Urinary bladder (tissue), 4 donors: ENCODE measurements around the gene LRP1B. TPM values are rescaled to one million over a fixed set of nuclear protein-coding genes. Genes with fewer than 3 reads are reported as not detected.

Experiments used
- DNase-seq: peaks from one replicate; pipeline ENCODE4 v3.0.0-alpha.2; 2015; ENCODE audit errors: extremely low spot score
- H3K27ac ChIP-seq: one replicate; pipeline ENCODE4 v1.5.1; 2013; ENCODE audit warnings: low read depth, mild to moderate bottlenecking, moderate library complexity
- H3K36me3 ChIP-seq: one replicate; pipeline ENCODE4 v1.6.1; 2013; ENCODE audit warnings: mild to moderate bottlenecking, moderate library complexity; ENCODE audit not compliant: insufficient read depth
- H3K4me1 ChIP-seq: one replicate; pipeline ENCODE4 v1.6.1; 2013; ENCODE audit warnings: mild to moderate bottlenecking, moderate library complexity; ENCODE audit not compliant: insufficient read depth
- H3K4me3 ChIP-seq: one replicate; pipeline ENCODE4 v1.5.1; 2013; ENCODE audit warnings: low read depth, low read length
- WGBS: extraction: QIAGEN DNeasy Blood & Tissue Kit; methylation state at CpG from one replicate; pipeline ENCODE4 v1.1.7; 2013; 5-methylcytosine and 5-hydroxymethylcytosine counted together
- polyA plus RNA-seq: library from polyadenylated mRNA; stranded (reverse); fragments of 200-250 nt; gene quantifications from one replicate; pipeline ENCODE4 v1.2.3, GENCODE V29; 2013
- total RNA-seq: library from RNA; depleted of rRNA; stranded (reverse); fragments of >200 nt; gene quantifications from one replicate; pipeline ENCODE4 v1.2.3, GENCODE V29; 2014
- donor health status: healthy with polysubstance abuse.
- donor health status: healthy.

The LRP1B gene
- total and polyA plus RNA-seq, 2 donors = 0.05 to 13.3 TPM

DNA sequence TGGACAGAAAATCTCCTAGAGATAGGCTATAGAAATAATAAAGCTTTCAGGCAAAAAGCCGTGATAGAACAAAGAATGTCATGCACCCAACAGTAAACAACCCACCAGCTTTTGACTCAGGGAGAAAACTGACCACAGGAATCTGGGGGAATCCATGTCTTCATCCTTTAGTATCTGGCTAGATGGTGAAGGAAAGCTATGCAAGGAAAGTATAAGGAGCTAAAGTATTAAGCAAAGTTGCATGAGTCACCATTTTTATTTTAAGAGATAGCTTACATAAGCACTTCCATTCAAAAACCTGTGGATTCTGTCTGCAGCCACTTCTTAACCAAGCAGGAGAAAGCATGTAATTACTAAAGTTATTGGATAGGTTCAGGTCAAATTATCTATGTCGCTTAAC, 363.8 kb downstream of the LRP1B start:
- 64% methylated on average over 2 of the region's 2 CpGs for WGBS

DNA sequence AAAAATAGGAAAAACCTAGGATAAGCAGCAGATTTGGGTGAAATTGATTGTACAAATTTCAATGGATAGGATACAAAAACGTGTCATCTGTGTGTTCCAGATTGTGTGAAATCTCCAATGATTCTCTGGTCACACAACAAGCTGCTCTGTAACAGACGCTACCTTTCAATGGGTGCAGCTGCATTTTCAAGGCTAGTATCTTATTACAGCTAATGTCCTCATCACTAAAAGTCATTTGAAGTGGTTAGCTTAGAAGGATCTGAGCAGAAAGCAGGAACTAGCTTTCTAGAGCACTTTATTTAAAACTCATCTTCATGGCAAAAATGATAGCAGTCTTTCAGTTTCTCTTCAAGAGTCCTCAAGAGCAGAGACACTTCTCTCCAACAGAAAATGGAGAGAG, 364.6 kb downstream of the LRP1B start:
- H3K4me1 ChIP-seq = no peaks in the 10 kb centered on the region
- no peak overlapping the region for H3K27ac ChIP-seq
- no peak overlapping the region for H3K4me3 ChIP-seq
- DNase-seq = no peak
- H3K36me3 ChIP-seq = no peaks in the 10 kb centered on the region
- 55% methylated on average over 2 of the region's 2 CpGs for WGBS

More for the DNA sequence above, 363.8 kb downstream of the LRP1B start:
- DNase-seq = no peak
- Histone ChIP-seq H3K27ac (no peak overlapping the region), H3K36me3 (no peaks in the 10 kb centered on the region), H3K4me1 (no peaks in the 10 kb centered on the region), H3K4me3 (no peak overlapping the region)

GRCh38 chr2:141748616-141749015, 382.2 kb downstream of the LRP1B start:
- DNase-seq = no peak
- H3K27ac ChIP-seq = no peak overlapping the region
- WGBS = 76% methylated on average over 1 of the region's 1 CpG
- no peak overlapping the region for H3K4me3 ChIP-seq
- H3K4me1 ChIP-seq = no peaks in the 10 kb centered on the region
- no peaks in the 10 kb centered on the region for H3K36me3 ChIP-seq

DNA sequence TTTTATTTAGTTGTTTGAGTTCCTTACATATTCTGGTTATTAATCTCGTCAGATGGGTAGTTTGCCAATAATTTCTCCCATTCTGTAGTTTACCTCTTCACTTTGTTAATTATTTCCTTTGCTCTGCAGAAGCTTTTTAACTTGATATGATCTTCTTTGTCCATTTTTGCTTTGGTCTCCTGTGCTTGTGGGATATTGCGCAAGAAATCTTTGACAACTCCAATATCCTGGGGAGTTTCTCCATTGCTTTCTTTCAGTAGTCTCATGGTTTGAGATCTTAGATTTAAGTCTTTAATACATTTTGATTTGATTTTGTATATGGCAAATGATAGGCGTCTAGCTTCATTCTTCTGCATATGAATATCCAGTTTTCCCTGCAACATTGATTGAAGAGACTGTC, 389.2 kb downstream of the LRP1B start:
- H3K27ac ChIP-seq = no peak overlapping the region
- no peaks in the 10 kb centered on the region for H3K4me1 ChIP-seq
- WGBS = 66% methylated on average over 3 of the region's 3 CpGs
- H3K36me3 ChIP-seq = no peaks in the 10 kb centered on the region
- H3K4me3 ChIP-seq = no peak overlapping the region
- DNase-seq = no peak

- WGBS = 49% methylated on average over 3 of the region's 3 CpGs
- DNase-seq = no peak
- H3K27ac ChIP-seq = no peak overlapping the region
Measured at GRCh38 chr2:141737492-141738255, 393.1 kb downstream of the LRP1B start.

GRCh38 chr2:141736466-141736865, 394.4 kb downstream of the LRP1B start:
- 94% methylated on average over 2 of the region's 2 CpGs for WGBS
- no peak for DNase-seq
- Histone ChIP-seq H3K36me3 (no peaks in the 10 kb centered on the region), H3K27ac (no peak overlapping the region), H3K4me3 (no peak overlapping the region), H3K4me1 (no peaks in the 10 kb centered on the region)

More at GRCh38 chr2:141737492-141738255, 393.1 kb downstream of the LRP1B start:
- Histone ChIP-seq H3K36me3 (no peaks in the 10 kb centered on the region), H3K4me3 (no peak overlapping the region), H3K4me1 (no peaks in the 10 kb centered on the region)

DNA sequence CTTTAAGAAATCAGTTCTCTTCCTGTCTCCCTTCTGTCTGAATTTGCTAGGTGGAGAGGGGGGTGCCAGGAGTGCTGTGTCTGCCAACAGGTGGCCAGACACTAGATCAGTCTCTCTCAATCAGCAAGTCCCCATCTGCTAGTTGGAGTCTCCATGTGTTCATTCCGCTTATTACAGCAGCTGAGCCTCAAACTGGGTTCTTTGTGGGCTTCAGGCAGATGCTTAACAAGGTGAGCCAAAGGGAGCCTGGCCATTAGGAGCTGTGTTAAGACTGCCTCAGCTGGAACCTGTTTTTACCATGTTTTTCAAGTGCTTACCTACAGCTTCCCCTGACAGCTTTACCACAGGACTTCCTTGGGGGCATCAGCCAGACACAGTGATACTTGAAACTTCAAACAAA, 401.9 kb downstream of the LRP1B start:
- 91% methylated on average over 1 of the region's 1 CpG for WGBS
- no peak overlapping the region for H3K4me3 ChIP-seq

GRCh38 chr2:141728142-141728541, 402.7 kb downstream of the LRP1B start:
- Histone ChIP-seq H3K4me3 (no peak overlapping the region), H3K36me3 (no peaks in the 10 kb centered on the region), H3K27ac (no peak overlapping the region), H3K4me1 (no peaks in the 10 kb centered on the region)
- 76% methylated on average over 3 of the region's 3 CpGs for WGBS
- DNase-seq = no peak

More for the DNA sequence above, 401.9 kb downstream of the LRP1B start:
- no peak overlapping the region for H3K27ac ChIP-seq
- no peaks in the 10 kb centered on the region for H3K4me1 ChIP-seq
- no peaks in the 10 kb centered on the region for H3K36me3 ChIP-seq
- no peak for DNase-seq

DNA sequence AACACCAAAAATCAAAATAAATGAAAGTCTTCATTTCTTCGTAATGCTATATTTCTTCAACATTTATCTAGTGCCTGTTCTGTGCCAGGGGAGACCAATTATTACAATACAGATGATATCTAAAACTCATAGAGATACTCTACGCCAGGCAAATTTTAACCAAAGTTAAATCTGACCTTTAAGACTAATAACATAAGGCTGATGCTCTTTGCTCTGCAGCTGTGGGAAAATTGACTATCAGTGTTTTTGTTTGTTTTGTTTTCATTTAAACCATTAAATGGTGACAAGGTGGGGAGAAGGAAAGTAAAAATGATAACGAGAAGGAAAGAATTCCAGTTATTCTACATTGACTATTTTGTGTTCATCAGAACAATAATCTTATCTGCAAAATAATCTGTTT, 406.4 kb downstream of the LRP1B start:
- DNase-seq = no peak
- WGBS = 92% methylated on average over 3 of the region's 3 CpGs
- no peaks in the 10 kb centered on the region for H3K36me3 ChIP-seq
- no peaks in the 10 kb centered on the region for H3K4me1 ChIP-seq
- H3K27ac ChIP-seq = no peak overlapping the region
- H3K4me3 ChIP-seq = no peak overlapping the region

GRCh38 chr2:141723814-141724213, 407.0 kb downstream of the LRP1B start:
- Histone ChIP-seq H3K36me3 (no peaks in the 10 kb centered on the region), H3K4me1 (no peaks in the 10 kb centered on the region), H3K27ac (no peak overlapping the region), H3K4me3 (no peak overlapping the region)
- WGBS = 72% methylated on average over 2 of the region's 2 CpGs
- DNase-seq = no peak

GRCh38 chr2:141720476-141720875, 410.3 kb downstream of the LRP1B start:
- Histone ChIP-seq H3K4me1 (no peaks in the 10 kb centered on the region), H3K36me3 (no peaks in the 10 kb centered on the region), H3K27ac (no peak overlapping the region), H3K4me3 (no peak overlapping the region)
- no peak for DNase-seq
- WGBS = 60% methylated on average over 3 of the region's 3 CpGs

- Histone ChIP-seq H3K36me3 (no peaks in the 10 kb centered on the region), H3K4me1 (no peaks in the 10 kb centered on the region), H3K27ac (no peak overlapping the region), H3K4me3 (no peak overlapping the region)
- peak; percentile 14 for DNase-seq
- WGBS = 28% methylated on average over 1 of the region's 1 CpG
Measured at GRCh38 chr2:141714496-141714895, 416.3 kb downstream of the LRP1B start.

DNA sequence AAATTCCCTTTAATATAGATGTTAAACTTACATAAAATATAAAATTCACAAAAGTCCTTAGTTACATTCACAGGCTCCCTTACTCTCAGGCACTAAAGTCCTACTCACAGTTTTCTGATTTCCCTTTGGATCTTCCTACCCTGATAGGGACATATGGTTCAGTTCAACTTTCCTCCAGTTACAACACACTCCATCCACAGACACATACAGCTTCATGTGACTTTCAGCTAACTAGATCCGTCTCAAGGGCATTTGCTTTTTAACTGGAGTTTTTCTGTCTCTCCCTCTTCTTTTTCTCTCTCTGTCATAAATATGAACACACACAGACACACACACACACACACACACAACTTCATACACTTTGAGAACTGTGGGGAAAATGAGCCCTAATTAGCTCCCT, 419.2 kb downstream of the LRP1B start:
- 45% methylated on average over 1 of the region's 1 CpG for WGBS
- Histone ChIP-seq H3K4me3 (no peak overlapping the region), H3K4me1 (no peaks in the 10 kb centered on the region), H3K27ac (no peak overlapping the region), H3K36me3 (no peaks in the 10 kb centered on the region)
- DNase-seq = no peak

- no peak for DNase-seq
- H3K4me1 ChIP-seq = no peaks in the 10 kb centered on the region
- H3K36me3 ChIP-seq = no peaks in the 10 kb centered on the region
- no peak overlapping the region for H3K4me3 ChIP-seq
- WGBS = 91% methylated on average over 3 of the region's 3 CpGs
- H3K27ac ChIP-seq = no peak overlapping the region
Measured at GRCh38 chr2:141710589-141711239, 420.1 kb downstream of the LRP1B start.
